CD4-positive, alpha-beta memory T cell (primary cell): ENCODE results near the gene MPEG1. TPM values are rescaled to one million over a fixed set of nuclear protein-coding genes. Genes with fewer than 3 reads are reported as not detected.

Experiments used
- CTCF ChIA-PET: fragments of 350-600 bp; sonication (Branson Sonifier 250); formaldehyde crosslinking; loops from one replicate; lab custom pipeline; 2021; ENCODE audit warnings: inconsistent platforms; ENCODE audit not compliant: partially characterized antibody; lab: Charles Lee
- POLR2A ChIA-PET: fragments of 350-600 bp; sonication (Branson Sonifier 250); formaldehyde crosslinking; loops from one replicate; lab custom pipeline; 2021; ENCODE audit not compliant: partially characterized antibody; lab: Charles Lee
- DNase-seq, 5 donors: peaks; one replicate each; pipeline versions ENCODE4 v3.0.0 to v3.0.0-alpha.2; 2020 to 2022; ENCODE audit warnings: mixed read lengths in 1 of 5
- H3K27ac ChIP-seq: one replicate; pipeline ENCODE4 v1.7.0; 2013; ENCODE audit warnings: low read depth, low read length
- H3K27me3 ChIP-seq: 2 replicates; pipeline ENCODE4 v1.7.0; 2013; ENCODE audit warnings: mild to moderate bottlenecking, low read length, moderate library complexity; ENCODE audit not compliant: insufficient read depth
- H3K36me3 ChIP-seq: 2 replicates; pipeline ENCODE4 v1.7.0; 2013; ENCODE audit warnings: mild to moderate bottlenecking, low read length, moderate library complexity; ENCODE audit not compliant: insufficient read depth
- H3K4me1 ChIP-seq: 2 replicates; pipeline ENCODE4 v1.7.0; 2013; ENCODE audit warnings: mild to moderate bottlenecking, low read length, moderate library complexity; ENCODE audit not compliant: insufficient read depth
- H3K4me3 ChIP-seq, 2 donors: one replicate each; pipeline ENCODE4 v1.7.0; 2013; ENCODE audit warnings: low read length in 2 of 2, mild to moderate bottlenecking in 1 of 2
- H3K9me3 ChIP-seq, 2 donors: one replicate each; pipeline ENCODE4 v1.7.0; 2013; ENCODE audit warnings: low read length in 2 of 2, control low read depth in 1 of 2; ENCODE audit not compliant: control insufficient read depth in 1 of 2
- H3K27ac Mint-ChIP-seq, 7 donors: one replicate each; pipeline ENCODE4 v1.8.0; 2020 to 2021; ENCODE audit warnings: mixed read lengths in 7 of 7, mild to moderate bottlenecking in 6 of 7, inconsistent platforms in 3 of 7, moderate library complexity in 3 of 7
- H3K27me3 Mint-ChIP-seq, 2 donors: one replicate each; pipeline ENCODE4 v1.8.0; 2020 to 2021; ENCODE audit warnings: mixed read lengths in 2 of 2
- H3K36me3 Mint-ChIP-seq, 2 donors: one replicate each; pipeline ENCODE4 v1.8.0; 2020 to 2021; ENCODE audit warnings: mixed read lengths in 2 of 2, inconsistent platforms in 1 of 2, mild to moderate bottlenecking in 1 of 2
- H3K4me1 Mint-ChIP-seq, 4 donors: one replicate each; pipeline ENCODE4 v1.8.0; 2020 to 2021; ENCODE audit warnings: mixed read lengths in 4 of 4, mild to moderate bottlenecking in 1 of 4
- H3K4me3 Mint-ChIP-seq, 8 donors: one replicate each; pipeline ENCODE4 v1.8.0; 2020 to 2021; ENCODE audit warnings: mixed read lengths in 8 of 8, mild to moderate bottlenecking in 7 of 8, moderate library complexity in 6 of 8, inconsistent platforms in 3 of 8
- H3K9me3 Mint-ChIP-seq, 8 donors: one replicate each; pipeline ENCODE4 v1.8.0; 2020 to 2021; ENCODE audit warnings: mixed read lengths in 8 of 8, mild to moderate bottlenecking in 5 of 8, inconsistent platforms in 3 of 8, moderate library complexity in 1 of 8
- intact Hi-C: fragments of 100-400 bp; cut with micrococcal nuclease; formaldehyde crosslinking; loops from one replicate; pipeline ENCODE4 v1.15.1; 2023
- polyA plus RNA-seq, 2 donors: library from polyadenylated mRNA; unstranded; fragments of 300-500 nt; fragmentation: Illumina TruSeq; gene quantifications; one replicate each; pipeline ENCODE4 v1.2.3, GENCODE V29; 2021
- total RNA-seq, 2 experiments: library from RNA; stranded (reverse); gene quantifications; one replicate each; pipeline ENCODE4 v1.2.3, GENCODE V29; 2021

Gene MPEG1
- total and polyA plus RNA-seq, 4 experiments from 2014 or later, result 0.14 to 2.7 (median 1.2) TPM

DNA sequence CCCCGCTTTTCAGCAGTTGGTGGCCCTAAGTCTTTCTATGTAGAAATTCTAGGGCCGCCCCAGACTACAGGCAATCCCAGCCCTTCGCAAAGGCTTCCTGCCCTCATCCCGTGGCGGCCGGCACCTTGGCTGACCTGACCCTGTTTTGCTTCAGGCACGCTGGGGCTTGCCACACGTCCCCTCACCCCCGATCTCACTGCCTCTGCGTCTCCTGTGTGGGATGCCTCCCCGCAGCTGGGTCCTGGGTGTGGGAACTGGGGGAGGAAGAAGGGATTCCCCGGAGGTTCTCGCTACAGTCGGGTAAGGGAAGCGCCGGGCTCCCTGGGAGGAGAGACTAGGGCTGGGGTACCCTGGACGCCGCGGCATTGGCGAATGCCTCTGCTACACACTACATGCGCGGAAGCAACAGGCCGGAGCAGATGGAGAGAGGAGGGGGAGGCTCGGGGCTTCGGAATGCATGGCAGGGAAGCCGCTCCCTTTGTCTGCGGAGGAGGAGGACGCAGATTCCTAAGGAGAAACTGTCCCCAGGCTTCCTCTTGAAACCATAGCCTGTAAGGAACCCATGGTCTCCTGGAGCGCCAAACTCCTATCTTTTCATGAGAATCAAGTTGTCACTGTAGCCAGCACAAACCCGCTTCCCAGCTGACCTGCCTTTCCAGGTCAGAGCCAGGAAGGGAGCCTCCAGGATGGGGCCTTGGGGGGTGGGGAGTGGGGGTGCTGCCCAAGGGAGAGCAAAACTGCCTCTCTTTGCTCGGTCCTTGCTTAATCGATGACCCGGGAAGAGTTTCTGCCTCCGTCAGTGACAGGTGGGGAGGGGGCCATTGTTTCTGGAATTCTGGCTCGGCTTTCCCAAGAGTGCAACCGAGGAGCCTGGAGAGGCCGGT, 39.4 kb downstream of the MPEG1 start:
- peak overlapping the region; percentile 86 to 98 (median 90) for H3K4me3 Mint-ChIP-seq
- H3K27ac ChIP-seq, result no peak overlapping the region
- POLR2A ChIA-PET, result interaction anchor here (0.9 to 2.1 kb wide), 2 partner anchors 9 to 13 kb away, joined by 4 to 11 read pairs; no protein-coding TSS in a partner anchor
- peaks cover 7 to 28% (median 9%) of the 10 kb centered on the region in 4 donors for H3K4me1 Mint-ChIP-seq
- H3K4me3 ChIP-seq, result peak overlapping the region; percentile 2 to 54
- peaks cover 11% of the 10 kb centered on the region for H3K4me1 ChIP-seq
- no peaks in the 10 kb centered on the region for H3K36me3 ChIP-seq
- peak overlapping the region; percentile 5 to 86 (median 71) for H3K27ac Mint-ChIP-seq
- DNase-seq, result peak in 2 of 5 donors; percentile 13 to 20
- H3K9me3 ChIP-seq, result no peaks in the 10 kb centered on the region
- H3K27me3 ChIP-seq, result no peaks in the 10 kb centered on the region
- peaks cover 0 to 2% of the 10 kb centered on the region in 2 donors for H3K36me3 Mint-ChIP-seq
- H3K27me3 Mint-ChIP-seq, result peaks cover 0 to 3% of the 10 kb centered on the region in 2 donors
- no peaks in the 10 kb centered on the region for H3K9me3 Mint-ChIP-seq
- intact Hi-C loops, result loop anchor here (10.0 kb wide), 1 partner anchor 381 kb away; no protein-coding TSS in a partner anchor
- CTCF ChIA-PET, result interaction anchor here (1.2 to 8.3 kb wide), 7 partner anchors 11 to 257 kb away, joined by 3 to 205 read pairs (median 13); no protein-coding TSS in a partner anchor

DNA sequence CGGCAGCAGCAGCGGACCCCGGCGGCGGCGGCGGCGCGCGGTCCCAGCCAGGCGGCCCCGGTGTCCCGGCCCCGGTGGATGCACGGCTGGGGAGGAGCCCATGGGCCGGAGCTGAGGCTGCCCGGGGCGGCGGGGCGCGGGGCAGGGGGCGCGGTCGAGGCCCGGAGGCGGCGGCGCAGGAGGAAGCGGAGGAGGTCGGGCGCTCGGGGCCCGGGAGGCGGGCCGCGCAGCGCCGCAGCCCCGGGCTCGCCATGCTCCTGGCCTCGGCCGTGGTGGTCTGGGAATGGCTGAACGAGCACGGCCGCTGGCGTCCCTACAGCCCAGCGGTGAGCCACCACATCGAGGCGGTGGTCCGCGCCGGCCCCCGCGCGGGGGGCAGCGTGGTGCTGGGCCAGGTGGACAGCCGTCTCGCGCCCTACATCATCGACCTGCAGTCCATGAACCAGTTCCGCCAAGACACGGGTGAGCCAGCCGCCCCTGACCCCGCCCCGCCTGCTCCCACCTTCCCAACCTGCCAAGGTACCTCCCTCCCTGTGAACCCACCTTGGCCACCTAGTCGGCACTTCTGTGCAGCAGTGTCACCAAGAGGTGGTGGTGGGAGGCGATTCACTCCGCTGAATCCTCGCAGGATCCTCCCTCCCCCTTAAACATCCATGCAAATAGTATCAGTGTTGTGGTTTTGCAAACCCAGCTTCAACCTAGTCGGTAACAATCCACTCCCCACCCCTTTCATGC, 40.2 kb downstream of the MPEG1 start:
- H3K4me3 ChIP-seq, result peak overlapping the region; percentile 2 to 82
- peaks cover 11% of the 10 kb centered on the region for H3K4me1 ChIP-seq
- DNase-seq, result peak in 3 of 5 donors; percentile 21 to 59 (median 27)
- CTCF ChIA-PET, result interaction anchor here (0.6 to 8.3 kb wide), 33 partner anchors 11 to 582 kb away, joined by 3 to 205 read pairs (median 6); partner anchors contain the start of genes FAM111A, FAM111B, MPEG1 and PATL1
- H3K9me3 ChIP-seq, result no peaks in the 10 kb centered on the region
- POLR2A ChIA-PET, result interaction anchor here (0.9 to 2.1 kb wide), 8 partner anchors 8 to 444 kb away, joined by 3 to 11 read pairs (median 4); partner anchors contain the start of gene OSBP
- Mint-ChIP-seq H3K4me1 (peaks cover 7 to 28% (median 9%) of the 10 kb centered on the region in 4 donors), H3K27me3 (peaks cover 0 to 3% of the 10 kb centered on the region in 2 donors), H3K27ac (peak overlapping the region; percentile 13 to 86 (median 71)), H3K4me3 (peak overlapping the region; percentile 86 to 98 (median 90)), H3K9me3 (no peaks in the 10 kb centered on the region), H3K36me3 (peaks cover 0 to 2% of the 10 kb centered on the region in 2 donors)
- no peaks in the 10 kb centered on the region for H3K36me3 ChIP-seq
- H3K27me3 ChIP-seq, result no peaks in the 10 kb centered on the region
- intact Hi-C loops, result loop anchor here (1.0 to 10.0 kb wide), 2 partner anchors 382 to 508 kb away; no protein-coding TSS in a partner anchor
- no peak overlapping the region for H3K27ac ChIP-seq

DNA sequence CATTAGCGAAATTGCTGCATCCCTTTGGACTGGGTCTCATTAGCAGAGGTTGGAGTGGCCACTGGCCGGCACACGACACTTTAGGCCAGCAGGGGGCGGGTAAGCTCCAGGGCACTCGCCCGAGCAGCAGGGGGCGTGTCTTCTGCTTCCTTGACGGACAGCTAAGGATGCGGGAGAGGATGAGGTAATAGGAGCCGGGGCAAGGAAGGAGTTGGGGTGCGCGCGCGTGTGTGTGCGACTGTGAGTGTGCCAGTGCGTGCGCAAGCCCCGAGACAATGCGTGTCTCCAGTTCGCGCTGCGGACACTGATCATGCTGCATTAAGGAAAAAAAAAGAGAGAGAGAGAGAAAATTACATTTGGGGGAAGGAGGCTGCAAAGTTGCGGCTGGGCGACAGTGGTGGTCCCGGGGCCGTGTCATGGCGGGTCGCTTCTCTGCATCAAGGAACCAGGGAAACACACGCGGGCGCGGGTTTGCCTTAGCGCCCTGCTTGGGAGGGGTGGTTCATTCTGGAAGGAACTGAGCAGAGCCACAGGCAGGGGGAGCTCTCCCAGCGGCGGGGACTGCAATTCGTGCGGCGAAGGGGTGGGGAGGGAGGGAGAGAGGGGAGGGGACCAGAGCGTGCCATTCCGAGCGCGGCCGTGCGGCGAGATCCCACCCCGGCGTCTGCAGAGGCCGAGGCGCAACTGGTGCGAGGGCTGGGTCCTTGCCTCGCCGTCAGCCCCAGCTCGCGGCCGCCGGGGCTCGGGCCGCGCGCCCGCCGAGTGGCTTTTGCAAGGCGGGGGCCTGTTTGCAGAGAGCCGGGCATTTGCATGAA, 41.0 kb downstream of the MPEG1 start, which contains the start of gene DTX4:
Gene DTX4 (plus strand): TSS at position 625 of the 815 bp plus-strand sequence. CDS start 464 bp downstream, outside the sequence.
- H3K27me3 Mint-ChIP-seq, result peaks cover 0 to 5% of the 10 kb centered on the region in 2 donors
- H3K9me3 Mint-ChIP-seq, result no peaks in the 10 kb centered on the region
- peaks cover 11% of the 10 kb centered on the region for H3K4me1 ChIP-seq
- peaks cover 0 to 2% of the 10 kb centered on the region in 2 donors for H3K36me3 Mint-ChIP-seq
- intact Hi-C loops, result loop anchor here (1.0 to 10.0 kb wide), 7 partner anchors 11 to 509 kb away; partner anchors contain the start of gene FAM111A
- peak within 1 kb of the TSS; percentile 13 to 86 (median 71) for H3K27ac Mint-ChIP-seq
- H3K27me3 ChIP-seq, result no peaks in the 10 kb centered on the region
- DNase-seq, result peak; percentile 84 to 91 (median 84)
- ChIA-PET CTCF (interaction anchor here (0.6 to 8.3 kb wide), 46 partner anchors 10 to 583 kb away, joined by 3 to 205 read pairs (median 5); partner anchors contain the start of genes FAM111A, FAM111B, MPEG1 and PATL1), POLR2A (interaction anchor here (1.0 to 2.1 kb wide), 9 partner anchors 9 to 444 kb away, joined by 3 to 11 read pairs (median 4); partner anchors contain the start of genes FAM111A and OSBP)
- H3K27ac ChIP-seq, result no peak within 1 kb of the TSS
- no peaks in the 10 kb centered on the region for H3K9me3 ChIP-seq
- no peaks in the 10 kb centered on the region for H3K36me3 ChIP-seq
- peaks cover 7 to 28% (median 9%) of the 10 kb centered on the region in 4 donors for H3K4me1 Mint-ChIP-seq
- H3K4me3 Mint-ChIP-seq, result peak within 1 kb of the TSS; percentile 86 to 98 (median 90)
- peak within 1 kb of the TSS; percentile 63 to 82 for H3K4me3 ChIP-seq

GRCh38 chr11:59164028-59164427, 48.7 kb downstream of the MPEG1 start:
- peaks cover 16 to 17% of the 10 kb centered on the region in 2 donors for H3K27me3 Mint-ChIP-seq

More at GRCh38 chr11:59164028-59164427, 48.7 kb downstream of the MPEG1 start:
- CTCF ChIA-PET, result interaction anchor here (0.7 to 1.2 kb wide), 4 partner anchors 19 to 38 kb away, joined by 3 read pairs; no protein-coding TSS in a partner anchor
- no peaks in the 10 kb centered on the region for H3K36me3 Mint-ChIP-seq
- Histone ChIP-seq H3K4me3 (no peak overlapping the region), H3K27ac (no peak overlapping the region), H3K4me1 (no peaks in the 10 kb centered on the region), H3K36me3 (no peaks in the 10 kb centered on the region), H3K9me3 (no peaks in the 10 kb centered on the region), H3K27me3 (peaks cover 3% of the 10 kb centered on the region)
- intact Hi-C loops, result no loop called here
- no peak for DNase-seq
- POLR2A ChIA-PET, result no interaction called here
- H3K27ac Mint-ChIP-seq, result no peak overlapping the region
- H3K9me3 Mint-ChIP-seq, result no peaks in the 10 kb centered on the region
- H3K4me1 Mint-ChIP-seq, result no peaks in the 10 kb centered on the region
- no peak overlapping the region for H3K4me3 Mint-ChIP-seq

Other genes with a start within 250 kb of the MPEG1 start
- gene GLYATL1B, start 126.6 kb downstream of the MPEG1 start, total RNA-seq, result not detected
- gene GLYATL1B, start 126.6 kb downstream of the MPEG1 start, polyA plus RNA-seq, result not detected
- gene FAM111B, start 105.7 kb downstream of the MPEG1 start, total RNA-seq, result under 1 TPM; 0.23 to 0.53 TPM
- gene FAM111B, start 105.7 kb downstream of the MPEG1 start, polyA plus RNA-seq, result under 1 TPM; 0.33 to 0.44 TPM
- gene FAM111A, start 70.1 kb downstream of the MPEG1 start, total RNA-seq, result 100 to 1,000 TPM; 128 to 130 TPM
- gene FAM111A, start 70.1 kb downstream of the MPEG1 start, polyA plus RNA-seq, result 10 to 100 TPM; 22.8 to 27.4 TPM
- gene DTX4, start 40.8 kb downstream of the MPEG1 start, total RNA-seq, result 1 to 10 TPM; 2.9 to 3.4 TPM
- under 1 TPM; 0.09 to 0.76 TPM for gene DTX4, start 40.8 kb downstream of the MPEG1 start, polyA plus RNA-seq
- gene OR5AN1, start 146.0 kb upstream of the MPEG1 start, total RNA-seq, result not detected
- not detected for gene OR5AN1, start 146.0 kb upstream of the MPEG1 start, polyA plus RNA-seq
- gene OR5A2, start 213.5 kb upstream of the MPEG1 start, total RNA-seq, result not detected
- not detected for gene OR5A2, start 213.5 kb upstream of the MPEG1 start, polyA plus RNA-seq
- gene OR5A1, start 223.5 kb upstream of the MPEG1 start, total RNA-seq, result not detected
- not detected for gene OR5A1, start 223.5 kb upstream of the MPEG1 start, polyA plus RNA-seq
- not detected for gene OR4D6, start 244.0 kb upstream of the MPEG1 start, total RNA-seq
- not detected for gene OR4D6, start 244.0 kb upstream of the MPEG1 start, polyA plus RNA-seq